Erythroblast (primary cell): ENCODE measurements around the gene ZDHHC22.

Source experiments
- DNase-seq, 2 experiments: peaks; one replicate each; lab custom pipeline; 2025; lab: John Stamatoyannopoulos, UW
- GATA1 ChIP-seq: IDR thresholded peaks from 2 replicates; pipeline ENCODE4 v1.6.1; 2011; ENCODE audit warnings: low read depth, mild to moderate bottlenecking, control low read depth, low read length, moderate library complexity
- POLR2A ChIP-seq: IDR thresholded peaks from 2 replicates; pipeline ENCODE4 v1.6.1; 2011; ENCODE audit warnings: mild to moderate bottlenecking, low read length

ZDHHC22 gene, protein sequence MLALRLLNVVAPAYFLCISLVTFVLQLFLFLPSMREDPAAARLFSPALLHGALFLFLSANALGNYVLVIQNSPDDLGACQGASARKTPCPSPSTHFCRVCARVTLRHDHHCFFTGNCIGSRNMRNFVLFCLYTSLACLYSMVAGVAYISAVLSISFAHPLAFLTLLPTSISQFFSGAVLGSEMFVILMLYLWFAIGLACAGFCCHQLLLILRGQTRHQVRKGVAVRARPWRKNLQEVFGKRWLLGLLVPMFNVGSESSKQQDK

DNA sequence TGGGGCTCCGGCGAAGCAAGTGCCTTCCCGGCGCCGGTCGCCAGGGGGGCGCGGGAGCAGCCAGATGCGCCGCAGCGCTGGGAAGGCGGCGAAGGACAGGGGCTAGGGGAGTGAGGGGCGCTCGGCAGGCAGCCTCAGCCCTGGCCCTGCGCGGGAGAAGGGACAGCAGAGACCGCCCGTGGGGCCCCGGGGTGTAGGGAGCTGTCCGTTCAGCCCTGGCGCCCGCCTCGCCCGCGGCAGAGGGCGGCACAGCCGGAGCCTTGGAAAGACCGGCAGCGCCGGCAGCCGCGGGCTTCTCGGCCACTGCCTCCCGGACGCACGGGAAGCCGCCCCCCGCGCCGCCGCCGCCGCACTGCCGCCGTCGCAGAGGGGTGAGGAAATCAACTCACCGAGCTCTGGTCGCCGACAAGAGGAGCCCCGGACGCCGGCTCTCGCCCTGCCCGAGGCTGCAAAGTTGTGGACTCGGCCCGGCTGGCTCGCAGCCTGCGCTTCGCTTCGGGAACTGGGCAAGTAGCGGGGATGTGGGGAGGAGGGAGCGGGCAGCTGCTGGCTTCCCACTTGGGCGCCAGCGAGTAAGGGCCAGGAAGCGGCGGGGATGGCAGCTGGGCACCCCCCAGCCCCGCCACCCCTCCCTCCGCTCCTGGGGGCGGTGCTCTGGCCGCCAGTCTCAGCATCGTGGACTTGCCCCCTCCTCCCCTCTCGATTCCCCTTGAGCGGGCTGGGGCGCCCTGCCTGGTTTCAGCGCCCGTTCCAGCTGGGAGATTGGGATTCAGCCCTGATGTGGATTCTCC lies at the start of gene ZDHHC22:
TSS of gene ZDHHC22 (minus strand) at position 578 of the 791 bp plus-strand sequence. CDS start 2,053 bp downstream, outside the sequence.
- no peak for DNase-seq
- TF ChIP-seq POLR2A (no peak), GATA1 (no peak)

GRCh38 chr14:77190977-77191376 lies 49.4 kb upstream of the ZDHHC22 start:
- TF ChIP-seq GATA1 (no peak), POLR2A (no peak)
- no peak for DNase-seq

DNA sequence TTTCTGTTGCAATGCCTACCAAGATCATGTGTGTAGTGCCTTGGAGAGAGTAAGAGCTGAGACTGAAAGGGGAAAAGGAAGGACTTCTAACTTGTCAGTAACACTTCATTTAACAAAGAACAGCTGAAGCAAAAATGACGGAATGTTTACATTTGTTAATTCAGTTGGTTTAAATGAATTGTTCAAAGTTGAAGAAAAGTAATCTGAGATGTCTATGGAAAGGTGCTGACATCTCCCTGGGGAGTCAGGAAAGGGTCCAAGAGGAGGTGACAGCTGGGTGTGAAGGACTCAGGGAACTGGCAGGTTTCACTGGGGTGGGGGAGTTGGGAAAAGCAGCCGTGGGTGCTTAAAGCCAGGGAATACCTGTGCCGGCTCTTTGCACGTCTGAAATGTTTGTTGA lies 47.9 kb upstream of the ZDHHC22 start:
- no peak for DNase-seq
- TF ChIP-seq GATA1 (no peak), POLR2A (no peak)

DNA sequence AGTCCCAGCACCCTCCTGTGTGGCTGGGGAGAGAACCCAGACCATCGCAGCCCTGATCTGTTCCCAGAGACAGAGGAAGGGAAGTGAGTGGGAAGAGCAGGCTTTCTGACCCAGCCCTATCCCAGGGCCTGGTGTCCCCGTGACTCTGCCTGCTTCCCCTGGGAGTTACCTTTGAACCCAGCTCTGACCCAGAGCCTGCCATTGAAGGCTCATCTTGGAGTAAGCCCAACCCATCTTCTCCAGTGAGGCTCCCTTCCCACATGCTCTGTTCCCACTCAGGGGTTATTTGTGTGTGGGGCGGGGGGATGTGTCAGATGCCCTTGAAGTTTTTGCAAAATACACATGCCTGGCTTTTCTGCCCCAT lies 46.0 kb upstream of the ZDHHC22 start:
- TF ChIP-seq GATA1 (no peak), POLR2A (no peak)
- DNase-seq = no peak

DNA sequence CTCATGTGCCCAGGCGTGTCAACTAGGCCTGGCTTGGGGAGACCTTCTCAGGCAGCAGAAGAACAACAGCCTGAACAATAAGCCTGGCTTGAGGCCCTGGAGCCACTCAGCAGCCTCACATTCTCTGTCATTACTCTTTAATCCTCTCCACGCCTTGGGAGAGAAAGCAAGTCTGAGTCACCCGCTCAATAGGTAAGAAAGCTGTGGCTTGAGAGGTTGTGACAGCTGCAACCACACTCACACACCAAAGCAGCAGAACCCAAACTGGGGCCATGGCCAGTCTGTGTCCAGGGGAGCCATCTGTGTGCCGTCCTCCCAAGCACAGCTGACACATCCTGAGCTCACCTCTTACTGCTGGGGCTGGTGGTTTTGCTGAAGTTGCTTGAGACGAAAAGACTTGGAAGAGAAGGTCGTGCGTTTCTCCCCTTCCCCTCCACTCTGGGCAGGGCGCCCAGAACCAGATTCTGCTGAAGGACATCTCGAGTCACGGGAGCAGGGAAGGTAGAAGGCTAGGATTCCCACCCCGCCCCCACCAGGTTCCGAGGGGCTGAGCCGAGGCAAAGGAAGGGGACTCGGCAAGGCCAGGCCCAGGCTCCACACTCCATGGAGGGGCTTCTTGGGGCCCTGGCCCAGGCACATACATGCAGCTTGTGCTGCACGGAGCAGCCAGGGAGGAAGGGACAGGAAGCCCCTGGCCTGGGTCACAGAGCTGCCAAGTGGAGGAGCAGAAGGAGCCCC lies 45.5 kb upstream of the ZDHHC22 start:
- DNase-seq = no peak

GRCh38 chr14:77185093-77185465 lies 43.5 kb upstream of the ZDHHC22 start:
- no peak for TF ChIP-seq POLR2A
- TF ChIP-seq GATA1 = no peak
- no peak for DNase-seq

More for the DNA sequence above, 45.5 kb upstream of the ZDHHC22 start:
- no peak for TF ChIP-seq GATA1
- no peak for TF ChIP-seq POLR2A

DNA sequence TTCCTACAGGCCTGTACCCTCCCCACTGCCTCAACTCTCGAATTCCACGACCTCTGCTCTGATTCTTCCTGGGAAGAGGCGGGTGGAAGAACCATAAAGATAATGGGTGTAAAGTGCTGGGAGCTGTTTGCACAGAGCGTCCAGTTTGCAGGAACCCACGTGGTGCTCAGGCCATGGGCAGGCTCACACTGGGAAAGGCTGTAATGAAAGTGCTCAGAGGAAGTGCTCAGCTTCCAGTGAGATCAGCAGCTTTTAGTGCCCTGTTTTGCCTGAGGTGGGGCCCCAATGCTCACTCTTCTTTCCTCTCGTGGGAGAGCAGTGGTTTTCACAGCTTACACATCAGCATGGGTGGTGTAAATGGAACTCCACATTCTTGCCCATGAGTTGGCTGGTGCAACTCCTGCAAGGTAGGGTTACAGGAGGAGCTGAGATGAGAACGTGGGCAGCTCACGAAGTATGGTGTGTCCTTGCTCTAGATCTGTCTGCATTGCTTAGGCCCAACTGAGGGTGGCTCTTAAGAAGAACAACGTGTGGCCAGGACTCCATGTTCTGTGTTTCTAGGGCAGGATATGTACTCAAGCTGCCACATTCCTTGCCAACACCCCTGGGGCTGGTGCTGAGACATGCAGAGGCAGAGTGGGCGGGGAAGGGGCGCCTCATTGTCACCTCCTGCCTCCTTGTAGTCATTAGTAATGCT lies 43.0 kb upstream of the ZDHHC22 start:
- no peak for DNase-seq
- TF ChIP-seq POLR2A = no peak
- no peak for TF ChIP-seq GATA1

DNA sequence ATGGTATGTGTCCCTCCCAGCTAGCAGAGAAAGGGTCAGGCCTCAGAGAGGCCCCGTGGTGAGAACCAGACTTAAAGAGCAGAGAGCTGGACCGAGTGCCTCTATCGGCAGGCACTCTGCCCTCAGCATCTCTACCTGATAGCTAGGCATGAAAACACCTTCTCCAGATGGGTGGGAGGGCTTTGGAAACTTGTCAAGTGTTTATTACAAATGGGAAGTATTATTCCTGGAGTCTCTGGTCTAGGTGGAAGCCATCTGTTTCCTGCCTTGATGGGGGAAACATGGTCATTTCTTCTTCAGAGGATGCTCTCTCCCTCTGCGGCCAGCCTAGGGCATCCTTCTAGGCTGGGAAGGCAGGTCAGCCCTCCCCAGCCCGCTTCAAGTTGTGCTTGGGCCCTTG lies 42.3 kb upstream of the ZDHHC22 start:
- no peak for DNase-seq
- TF ChIP-seq POLR2A (no peak), GATA1 (no peak)

GRCh38 chr14:77181603-77182437 lies 40.2 kb upstream of the ZDHHC22 start, which contains the start of gene TMEM63C:
Gene TMEM63C, plus strand, starts transcription at chr14:77181798. Its CDS starts 37,016 bp downstream, at chr14:77218814.
- peak; percentile 21 to 42 for DNase-seq
- TF ChIP-seq POLR2A (peak; percentile 18), GATA1 (no peak)

DNA sequence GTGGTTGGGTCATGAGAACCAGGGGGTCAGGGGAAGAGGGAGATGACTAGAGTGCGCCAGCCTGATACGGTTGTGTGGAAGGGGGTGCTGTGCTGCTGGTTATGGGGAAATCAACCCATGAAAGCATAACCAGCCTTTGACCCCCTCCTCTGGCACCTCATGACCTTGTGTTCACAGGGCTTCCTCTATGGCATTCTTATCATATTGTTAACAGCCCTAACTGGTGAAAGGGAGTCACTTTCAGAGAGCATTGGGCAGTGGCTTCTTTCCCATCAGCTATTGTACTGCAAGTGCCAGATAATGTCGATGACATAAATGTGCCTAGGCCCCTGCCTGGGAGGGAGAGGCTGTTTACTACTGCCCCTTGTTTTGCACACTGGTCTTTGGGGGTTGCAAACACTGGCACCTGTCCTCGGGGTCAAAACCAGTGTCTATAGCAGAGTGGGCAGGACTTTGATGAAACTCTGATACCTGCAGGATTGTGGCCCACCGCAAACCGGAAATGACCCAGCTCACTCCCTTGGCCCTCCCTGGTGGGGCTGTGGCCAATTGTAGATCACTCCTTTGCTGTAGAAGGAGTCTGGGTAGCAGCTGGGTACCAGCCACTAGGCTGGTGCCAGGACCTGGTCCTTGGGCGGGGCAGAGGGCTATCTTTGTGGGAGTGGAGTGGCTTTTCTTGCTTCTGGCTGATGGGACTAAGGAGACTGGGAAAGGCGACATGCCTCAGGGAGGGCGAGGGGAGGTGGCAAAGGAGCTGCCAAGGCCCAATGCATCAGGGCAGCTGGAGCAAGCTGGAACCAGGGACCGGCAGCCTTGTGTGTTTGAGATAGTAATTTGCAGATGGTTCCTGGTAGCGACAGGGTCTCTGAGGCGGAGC lies 39.4 kb upstream of the ZDHHC22 start:
- peak; percentile 41 to 81 for DNase-seq
- TF ChIP-seq GATA1 = no peak
- no peak for TF ChIP-seq POLR2A

DNA sequence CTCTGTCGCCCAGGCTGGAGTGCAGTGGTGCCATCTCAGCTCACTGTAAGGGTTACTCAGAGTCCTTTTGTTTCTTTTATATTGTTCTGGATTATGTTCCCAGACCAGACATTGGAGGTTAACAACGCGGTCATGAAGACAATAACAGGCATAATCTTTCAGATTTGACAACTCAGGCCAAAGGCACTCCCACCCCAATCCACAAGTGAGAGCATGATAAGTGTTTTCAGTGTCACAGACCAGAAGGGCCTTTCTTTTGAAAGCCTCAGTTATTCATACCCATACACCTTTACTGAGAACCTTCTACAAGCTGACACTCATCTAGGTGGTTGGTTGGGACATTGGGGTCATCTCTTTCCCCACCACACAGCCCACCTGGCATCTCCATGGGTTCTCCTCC lies 37.1 kb upstream of the ZDHHC22 start:
- TF ChIP-seq POLR2A (no peak), GATA1 (no peak)
- DNase-seq = peak in 1 of 2 experiments; percentile 25
